ENCODE measurements around the gene MEGF11.

The MEGF11 gene

DNA sequence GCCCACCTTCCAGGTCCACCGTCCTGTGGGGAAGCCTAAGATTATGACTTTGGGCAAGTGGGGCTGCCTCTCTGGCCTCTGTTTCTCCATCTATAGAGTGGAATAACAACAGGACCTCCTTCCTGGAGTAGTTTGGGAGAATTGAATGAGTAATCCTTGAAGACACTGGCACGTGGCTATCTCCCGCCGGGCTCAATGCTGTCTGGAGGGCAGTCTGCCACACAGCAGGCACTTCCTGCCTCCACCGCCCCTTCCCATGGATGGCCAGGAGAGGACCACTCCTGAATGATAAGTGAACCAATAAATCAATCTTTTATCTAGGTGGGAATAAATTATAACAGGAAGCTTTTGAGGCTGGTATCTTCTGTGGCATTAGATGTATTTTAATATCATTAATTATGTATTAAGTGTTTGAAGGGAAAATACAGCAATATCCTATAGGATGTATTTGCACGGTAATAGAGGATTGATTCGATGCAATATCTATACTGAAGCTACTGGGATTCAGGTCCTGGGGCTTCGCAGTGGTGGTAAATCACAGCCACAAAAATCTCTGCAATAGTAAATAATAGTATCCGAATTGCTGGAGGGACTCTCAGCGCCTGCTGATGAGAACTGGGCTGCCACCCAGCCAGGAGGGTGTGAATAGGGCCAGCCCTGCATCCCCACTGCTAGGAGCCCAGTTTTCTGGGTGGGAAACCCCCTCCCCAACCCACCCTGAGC is 15.9 kb downstream of the MEGF11 start:
- no peak for DNase-seq

- DNase-seq = no peak
These were observed 16.7 kb downstream of the MEGF11 start for GRCh38 chr15:66236806-66237375.

GRCh38 chr15:66235866-66236265 is 17.7 kb downstream of the MEGF11 start:
- no peak for DNase-seq

DNA sequence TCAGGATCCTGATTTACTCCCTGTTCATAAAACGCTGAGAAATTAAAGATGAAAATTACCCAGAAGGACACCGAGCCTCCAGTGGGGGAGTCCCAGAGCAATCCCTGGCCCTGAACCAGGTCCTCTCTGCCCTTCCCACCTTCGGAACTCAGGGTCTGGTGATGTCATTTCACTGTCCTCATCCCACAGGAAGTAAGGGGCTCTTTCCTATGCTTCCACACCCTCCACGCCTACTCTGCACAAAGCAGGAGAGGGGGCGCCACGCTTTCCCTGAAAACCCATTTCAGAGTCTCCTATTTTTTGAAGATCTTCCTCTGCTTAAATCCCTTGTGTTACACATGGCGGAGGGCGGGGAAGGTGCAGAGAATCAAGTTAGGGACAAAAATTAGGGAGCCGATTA is 18.8 kb downstream of the MEGF11 start:
- no peak for DNase-seq

- no peak for DNase-seq
These were observed 19.8 kb downstream of the MEGF11 start for GRCh38 chr15:66233487-66234415.

- DNase-seq = no peak
These were observed 21.3 kb downstream of the MEGF11 start for GRCh38 chr15:66232267-66232625.

- no peak for DNase-seq
These were observed 21.9 kb downstream of the MEGF11 start for GRCh38 chr15:66231394-66232266.

GRCh38 chr15:66229790-66230465 is 23.6 kb downstream of the MEGF11 start:
- DNase-seq = no peak

DNA sequence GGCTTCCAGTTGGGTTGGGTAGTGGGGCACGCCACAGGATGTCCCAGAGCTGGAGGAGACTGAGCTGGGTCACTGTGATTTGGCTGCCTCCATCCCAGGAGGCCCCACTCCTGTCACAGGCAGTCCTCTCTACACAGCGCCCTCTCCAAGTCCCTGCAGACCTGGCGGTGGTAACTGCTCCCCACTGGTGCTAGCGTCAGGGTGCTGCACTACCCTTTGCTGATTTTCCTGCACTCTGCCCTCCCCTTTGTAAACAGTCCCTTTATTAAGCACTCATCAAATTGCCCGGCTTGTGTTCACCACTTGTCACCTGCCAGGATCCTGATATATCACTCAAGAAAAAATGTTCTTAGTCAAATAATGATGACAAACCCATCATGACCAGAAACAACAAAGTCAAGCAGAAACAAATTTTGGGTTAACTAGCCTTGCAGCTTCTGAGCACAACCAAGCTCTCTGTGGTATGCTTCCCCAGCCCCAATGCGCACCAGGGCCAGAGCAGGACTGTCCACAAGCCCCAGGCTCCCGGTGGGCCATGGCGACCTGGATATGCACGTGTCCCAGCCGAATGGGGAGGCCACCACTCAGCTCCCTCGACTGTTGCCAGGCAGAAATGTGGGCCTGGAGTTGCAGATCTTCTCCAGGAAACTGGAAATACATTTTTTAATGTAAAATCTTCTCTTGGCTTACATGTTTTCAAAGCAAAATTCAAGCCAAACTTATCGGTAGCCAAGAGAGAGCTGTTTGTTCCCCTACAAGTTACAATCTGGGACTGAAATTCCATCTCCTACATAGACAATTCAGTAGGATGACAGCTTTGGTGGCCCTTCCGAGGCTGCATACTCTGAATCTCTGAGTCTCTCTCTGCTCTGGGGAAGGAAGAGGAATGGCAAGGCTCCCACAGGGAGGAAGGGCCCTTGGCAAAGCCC is 24.5 kb downstream of the MEGF11 start:
- DNase-seq = no peak

DNA sequence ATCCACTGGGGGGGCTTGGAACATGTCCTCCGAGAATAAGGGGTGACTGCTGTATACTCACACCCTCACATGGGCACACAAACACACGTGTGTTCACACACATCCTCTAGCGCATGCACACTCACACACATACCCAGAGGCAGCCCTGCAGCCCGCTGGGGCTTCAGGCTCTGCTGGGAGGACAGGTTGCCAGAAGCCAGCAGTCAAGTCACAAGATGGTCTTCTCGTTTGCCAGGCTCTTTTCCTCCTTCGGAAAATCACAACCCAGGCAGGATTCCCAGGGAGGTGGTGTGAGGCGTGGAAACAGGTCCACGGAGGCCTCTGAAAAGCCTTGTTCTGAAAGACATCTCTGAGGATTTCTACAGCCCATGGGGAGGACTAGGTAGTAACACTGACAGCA is 26.8 kb downstream of the MEGF11 start:
- DNase-seq = no peak

DNA sequence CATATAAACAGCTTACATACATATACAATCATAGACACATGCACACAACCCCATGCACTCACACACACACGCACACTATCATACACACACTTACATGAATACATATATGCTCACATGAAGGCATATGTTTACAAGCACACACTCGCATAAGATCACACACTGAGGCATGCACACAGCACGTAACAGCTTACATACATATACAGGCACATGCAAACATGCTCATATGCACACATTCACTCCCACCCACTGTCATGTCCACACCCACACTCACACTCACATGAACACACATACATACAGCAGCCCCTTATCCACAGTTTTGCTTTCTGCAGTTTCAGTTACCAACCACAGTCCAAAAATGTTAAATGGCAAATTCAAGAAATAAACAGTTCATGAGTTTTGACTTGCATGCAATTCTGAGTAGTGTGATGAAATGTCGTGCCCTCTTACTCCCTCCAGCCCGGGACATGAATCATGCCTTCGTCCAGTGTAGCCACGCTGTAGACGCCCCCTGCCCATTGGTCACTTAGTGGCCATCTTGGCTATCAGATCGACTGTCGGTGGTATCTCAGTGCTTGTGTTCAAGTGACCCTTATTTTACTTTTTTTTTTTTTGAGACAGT is 27.8 kb downstream of the MEGF11 start:
- no peak for DNase-seq

- DNase-seq = no peak
These were observed 28.6 kb downstream of the MEGF11 start for GRCh38 chr15:66224946-66225345.

DNA sequence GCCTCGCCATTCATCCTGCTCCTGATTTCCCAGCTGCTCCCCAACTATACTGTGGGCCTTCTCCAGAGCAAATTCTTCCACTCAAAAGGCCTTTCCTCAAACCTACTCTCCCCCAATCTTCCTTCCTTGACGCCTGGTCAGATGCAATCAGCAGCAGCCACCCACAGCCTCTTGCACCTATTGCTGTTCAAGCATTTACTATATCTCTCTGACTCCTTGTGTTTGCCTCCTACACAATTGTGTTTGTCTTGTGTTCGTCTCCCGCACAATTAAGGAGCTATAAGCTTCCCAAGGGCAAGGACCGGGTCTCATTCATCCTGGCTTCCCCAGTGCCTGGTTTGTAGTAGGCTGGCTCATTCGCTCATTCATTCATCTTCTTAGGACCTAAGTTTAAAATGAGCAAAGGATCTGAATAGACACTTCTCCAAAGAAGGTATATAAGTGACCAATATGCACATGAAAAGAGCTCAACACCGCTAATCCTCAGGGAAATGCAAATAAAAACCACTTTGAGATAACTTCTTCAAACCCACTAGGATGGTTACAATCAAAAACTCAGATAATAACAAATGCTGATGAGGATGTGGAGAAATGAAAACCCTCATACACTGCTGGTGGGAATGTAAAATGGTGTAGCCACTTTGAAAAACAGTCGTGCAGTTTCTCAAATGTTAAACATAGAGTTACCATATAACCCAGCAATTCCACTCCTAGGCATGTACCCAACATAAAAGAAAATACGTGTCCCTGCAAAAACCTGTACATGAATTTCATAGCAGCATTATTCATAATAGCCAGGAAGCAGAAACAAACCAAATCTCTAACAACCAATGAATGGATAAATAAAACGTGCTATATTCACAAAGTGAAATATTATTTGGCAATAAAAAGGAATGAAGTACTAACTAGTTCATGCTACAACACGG is 31.0 kb downstream of the MEGF11 start:
- no peak for DNase-seq

- DNase-seq = no peak
These were observed 32.4 kb downstream of the MEGF11 start for GRCh38 chr15:66221126-66221525.

GRCh38 chr15:66220601-66221000 is 32.9 kb downstream of the MEGF11 start:
- no peak for DNase-seq

DNA sequence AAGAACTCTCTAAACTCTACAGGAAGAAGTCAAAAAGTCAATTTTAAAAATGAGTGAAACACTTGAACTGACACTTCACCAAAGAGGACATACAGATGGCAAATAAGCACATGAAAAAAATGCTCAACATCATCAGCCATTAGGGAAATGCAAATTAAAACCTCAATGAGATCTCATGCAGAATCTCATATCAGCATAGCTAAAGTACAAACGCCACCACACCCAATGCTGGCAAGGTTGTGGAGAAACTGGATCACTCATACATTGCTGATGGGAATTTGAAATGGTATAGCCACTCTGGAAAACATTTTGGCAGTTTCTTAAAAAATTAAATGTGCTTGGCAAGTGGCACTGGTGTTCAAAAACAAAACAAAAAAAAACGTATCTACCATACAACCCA is 34.2 kb downstream of the MEGF11 start:
- no peak for DNase-seq

GRCh38 chr15:66216806-66217205 is 36.7 kb downstream of the MEGF11 start:
- no peak for DNase-seq

GRCh38 chr15:66215811-66216210 is 37.7 kb downstream of the MEGF11 start:
- no peak for DNase-seq

DNA sequence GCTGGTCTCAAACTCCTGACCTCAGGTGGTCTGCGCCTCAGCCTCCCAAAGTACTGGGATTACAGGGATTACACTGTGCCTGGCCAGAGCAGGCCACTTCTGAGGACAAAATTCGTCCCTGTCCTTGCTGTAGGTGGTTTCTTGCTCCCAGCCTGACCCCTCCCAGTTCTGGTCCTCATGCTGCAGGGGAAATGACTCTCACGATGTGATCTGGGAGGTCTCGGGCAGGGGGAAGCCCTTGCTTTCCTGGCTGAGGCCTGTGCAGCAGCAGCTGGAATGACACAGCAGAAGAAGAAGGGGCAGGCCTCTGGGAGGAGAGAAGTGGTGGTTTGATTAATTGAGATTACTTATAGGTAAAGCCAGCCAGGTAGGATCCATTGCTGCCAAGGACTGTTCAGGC is 39.3 kb downstream of the MEGF11 start:
- DNase-seq = no peak

DNA sequence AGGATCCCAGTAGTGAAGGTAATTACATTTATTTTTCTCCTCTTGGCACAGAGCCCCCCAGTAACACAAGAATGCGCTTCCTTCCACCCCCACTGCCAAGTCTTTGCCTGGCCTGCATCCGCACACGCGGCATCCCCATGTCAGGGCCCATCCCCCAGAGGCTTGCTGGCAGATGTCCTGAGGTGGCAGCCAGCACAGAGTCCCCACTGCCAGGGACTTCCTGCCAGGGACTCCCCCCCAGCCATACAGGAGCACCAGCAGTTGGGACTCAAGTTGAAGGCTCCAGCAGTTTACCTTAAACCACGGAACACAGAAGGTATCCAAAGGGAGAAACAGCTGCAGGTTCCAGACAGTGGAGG is 41.0 kb downstream of the MEGF11 start:
- DNase-seq = no peak

Measured in SHP77 treated with DMSO at 0.1 percent for 48 hours (cell line).